Measurements from ENCODE around the gene RASD1.

The RASD1 gene

GRCh38 chr17:17528696-17529652 is 32.8 kb upstream of the RASD1 start:
- H3K9me2 ChIP-seq (replicated peaks; ENCODE audit: control insufficient read depth, low read length): no peaks in the 10 kb centered on the region
- no peak overlapping the region for H3K4me3 ChIP-seq (ENCODE audit: low read length)
- H3F3A ChIP-seq (ENCODE audit: control insufficient read depth, insufficient read depth): no peaks in the 10 kb centered on the region
- H3K79me2 ChIP-seq (ENCODE audit: control insufficient read depth, low read length): no peaks in the 10 kb centered on the region
- H3K4me1 ChIP-seq (ENCODE audit: control insufficient read depth, low read length): no peaks in the 10 kb centered on the region
- H4K20me1 ChIP-seq (ENCODE audit: control insufficient read depth, insufficient read depth, low read depth, low read length): no peaks in the 10 kb centered on the region; the same call in 1 of the 2 replicates
- H3K9me3 ChIP-seq (ENCODE audit: control insufficient read depth, insufficient read depth, low read length): no peaks in the 10 kb centered on the region
- no peak overlapping the region for H3K4me2 ChIP-seq (ENCODE audit: low read length)
- H3K27ac ChIP-seq (ENCODE audit: low read depth, low read length): no peak overlapping the region
- no peaks in the 10 kb centered on the region for H3K36me3 ChIP-seq (ENCODE audit: control insufficient read depth, low read length)
- TF ChIP-seq EZH2phosphoT487 (IDR thresholded peaks at IDR 0.05; ENCODE audit: borderline replicate concordance, low read length) (no peak), CTCF (IDR thresholded peaks at IDR 0.05; ENCODE audit: low read depth, low read length, poor library complexity, severe bottlenecking) (no peak)
- no peaks in the 10 kb centered on the region for H3K27me3 ChIP-seq (ENCODE audit: control insufficient read depth, low read length)

- Histone ChIP-seq H4K20me1 (ENCODE audit: control insufficient read depth, insufficient read depth, low read depth, low read length) (no peaks in the 10 kb centered on the region; the same call in 1 of the 2 replicates), H3F3A (ENCODE audit: control insufficient read depth, insufficient read depth) (no peaks in the 10 kb centered on the region), H3K9me2 (replicated peaks; ENCODE audit: control insufficient read depth, low read length) (no peaks in the 10 kb centered on the region), H3K4me2 (ENCODE audit: low read length) (no peak overlapping the region), H3K9me3 (ENCODE audit: control insufficient read depth, insufficient read depth, low read length) (no peaks in the 10 kb centered on the region), H3K27me3 (ENCODE audit: control insufficient read depth, low read length) (no peaks in the 10 kb centered on the region), H3K4me3 (ENCODE audit: low read length) (no peak overlapping the region), H3K79me2 (ENCODE audit: control insufficient read depth, low read length) (no peaks in the 10 kb centered on the region), H3K36me3 (ENCODE audit: control insufficient read depth, low read length) (no peaks in the 10 kb centered on the region), H3K4me1 (ENCODE audit: control insufficient read depth, low read length) (no peaks in the 10 kb centered on the region), H3K27ac (ENCODE audit: low read depth, low read length) (no peak overlapping the region)
- no peak for TF ChIP-seq CTCF (IDR thresholded peaks at IDR 0.05; ENCODE audit: low read depth, low read length, poor library complexity, severe bottlenecking)
- no peak for TF ChIP-seq EZH2phosphoT487 (IDR thresholded peaks at IDR 0.05; ENCODE audit: borderline replicate concordance, low read length)
These were observed 31.8 kb upstream of the RASD1 start for GRCh38 chr17:17527956-17528500.

- H3K36me3 ChIP-seq (ENCODE audit: control insufficient read depth, low read length): no peaks in the 10 kb centered on the region
- no peaks in the 10 kb centered on the region for H3K27me3 ChIP-seq (ENCODE audit: control insufficient read depth, low read length)
- no peaks in the 10 kb centered on the region for H3K9me3 ChIP-seq (ENCODE audit: control insufficient read depth, insufficient read depth, low read length)
- H3K4me2 ChIP-seq (ENCODE audit: low read length): no peak overlapping the region
- no peak overlapping the region for H3K4me3 ChIP-seq (ENCODE audit: low read length)
- H3K4me1 ChIP-seq (ENCODE audit: control insufficient read depth, low read length): no peaks in the 10 kb centered on the region
- no peaks in the 10 kb centered on the region for H3K9me2 ChIP-seq (replicated peaks; ENCODE audit: control insufficient read depth, low read length)
- H3K79me2 ChIP-seq (ENCODE audit: control insufficient read depth, low read length): no peaks in the 10 kb centered on the region
- no peak overlapping the region for H3K27ac ChIP-seq (ENCODE audit: low read depth, low read length)
- TF ChIP-seq CTCF (IDR thresholded peaks at IDR 0.05; ENCODE audit: low read depth, low read length, poor library complexity, severe bottlenecking) (no peak), EZH2phosphoT487 (IDR thresholded peaks at IDR 0.05; ENCODE audit: borderline replicate concordance, low read length) (no peak)
- H3F3A ChIP-seq (ENCODE audit: control insufficient read depth, insufficient read depth): no peaks in the 10 kb centered on the region
- no peaks in the 10 kb centered on the region; the same call in 1 of the 2 replicates for H4K20me1 ChIP-seq (ENCODE audit: control insufficient read depth, insufficient read depth, low read depth, low read length)
These were observed 31.3 kb upstream of the RASD1 start for GRCh38 chr17:17527534-17527933.
